HepG2 (cell line): ENCODE measurements around the gene CNPY4. TPM values are rescaled to one million over a fixed set of nuclear protein-coding genes. Genes with fewer than 3 reads are reported as not detected.

Source experiments
- ATAC-seq: fragments of 200-7000 bp; cut with Tn5 transposase; 3 replicates; pipeline ENCODE4 v1.9.1; 2020; ENCODE audit warnings: mild to moderate bottlenecking, moderate library complexity
- BruUV-seq: library from RNA; stranded (reverse); fragments of 400-500 nt; replicated peaks from 2 replicates; lab custom pipeline; 2021; lab: Mats Ljungman, UMichigan
- CTCF ChIA-PET: fragments of 300-600 bp; formaldehyde crosslinking; extraction: SDS; loops from one replicate; lab custom pipeline; 2021; ENCODE audit warnings: low total read pairs, inconsistent platforms, low intra/inter-chr PET ratio; lab: Yijun Ruan, JAX
- POLR2A ChIA-PET: fragments of 350-600 bp; sonication (Branson Sonifier 250); formaldehyde crosslinking; loops from one replicate; lab custom pipeline; 2020; ENCODE audit warnings: antibody characterized with exemption, inconsistent platforms; lab: Yijun Ruan, JAX
- DNase-seq: peaks from one replicate; pipeline ENCODE4 v3.0.0-alpha.2; 2015; ENCODE audit warnings: low spot score
- FAIRE-seq: peaks from 3 replicates; lab custom pipeline; 2011; peaks lifted over from hg19 to GRCh38; lab: Jason Lieb, UNC
- H2AFZ ChIP-seq: one replicate; pipeline ENCODE4 v1.6.1; 2011; ENCODE audit warnings: low read length, inconsistent platforms
- H3K27ac ChIP-seq: fragments of 300-600 bp; 3 replicates; pipeline ENCODE4 v1.8.0; 2011; ENCODE audit warnings: mixed run types, mild to moderate bottlenecking, mixed read lengths, low read length, inconsistent platforms; ENCODE audit not compliant: insufficient read depth; ENCODE audit errors: extremely low read length
- H3K27me3 ChIP-seq, 2 experiments: fragments of 200-600 bp in 1 of 2; 2 replicates in 1 of 2; 3 replicates in 1 of 2; pipeline versions ENCODE4 v1.6.0 to v1.8.0; 2011; ENCODE audit warnings: low read length in 2 of 2, mild to moderate bottlenecking in 2 of 2, moderate library complexity in 2 of 2, inconsistent platforms in 1 of 2; ENCODE audit not compliant: insufficient read depth in 2 of 2, control insufficient read depth in 1 of 2
- H3K36me3 ChIP-seq, 2 experiments: fragments of 200-600 bp in 1 of 2; replicated peaks in 1 of 2; 2 replicates in 1 of 2; 3 replicates in 1 of 2; pipeline versions ENCODE4 v1.5.1 to v1.8.0; 2011; ENCODE audit warnings: low read length in 2 of 2, inconsistent platforms in 1 of 2; ENCODE audit not compliant: insufficient read depth in 2 of 2, control insufficient read depth in 1 of 2
- H3K4me1 ChIP-seq: 2 replicates; pipeline ENCODE4 v1.5.1; 2012; ENCODE audit warnings: low read length, inconsistent platforms; ENCODE audit not compliant: insufficient read depth
- H3K4me2 ChIP-seq: 2 replicates; pipeline ENCODE4 v1.6.0; 2011; ENCODE audit warnings: low read depth, low read length, inconsistent platforms
- H3K4me3 ChIP-seq, 3 experiments: fragments of 200-600 bp in 1 of 3; sonication (generic), shearing (Covaris generic) in 1 of 3; replicated peaks in 1 of 3; 2 replicates each; pipeline ENCODE4 v1.5.1; 2011 to 2016; ENCODE audit warnings: low read length in 3 of 3, inconsistent platforms in 2 of 3, low read depth in 2 of 3, mild to moderate bottlenecking in 2 of 3, control low read depth in 1 of 3, mixed read lengths in 1 of 3; ENCODE audit not compliant: insufficient read depth in 1 of 3
- H3K79me2 ChIP-seq: one replicate; pipeline ENCODE4 v1.6.1; 2011; ENCODE audit warnings: low read length, inconsistent platforms; ENCODE audit not compliant: insufficient read depth
- H3K9ac ChIP-seq: 2 replicates; pipeline ENCODE4 v1.6.0; 2011; ENCODE audit warnings: mild to moderate bottlenecking, low read depth, low read length, inconsistent platforms; ENCODE audit not compliant: insufficient read depth
- H3K9me3 ChIP-seq: 2 replicates; pipeline ENCODE4 v1.5.1; 2012; ENCODE audit warnings: mild to moderate bottlenecking, low read length
- H4K20me1 ChIP-seq: 2 replicates; pipeline ENCODE4 v1.6.0; 2011; ENCODE audit warnings: inconsistent platforms, mild to moderate bottlenecking, low read length, moderate library complexity; ENCODE audit not compliant: insufficient read depth
- GRHL1 ChIP-seq: sonication (generic); formaldehyde crosslinking; conservative IDR thresholded peaks from 2 replicates; pipeline ENCODE4 v1.8.0; 2022; ENCODE audit warnings: missing genetic modification reagents
- RBFOX2 ChIP-seq: fragments of 200-400 bp; formaldehyde crosslinking; IDR thresholded peaks from 2 replicates; pipeline ENCODE4 v1.6.1; 2017; ENCODE audit warnings: low read depth, mild to moderate bottlenecking, low read length
- ZBTB8A ChIP-seq: sonication (generic); formaldehyde crosslinking; IDR thresholded peaks from 2 replicates; pipeline ENCODE4 v1.4.0; 2020; ENCODE audit warnings: mild to moderate bottlenecking, low read depth, missing genetic modification reagents, borderline replicate concordance
- ZNF460 ChIP-seq: sonication (generic); formaldehyde crosslinking; IDR thresholded peaks from 2 replicates; pipeline ENCODE4 v1.5.1; 2020; ENCODE audit warnings: missing genetic modification reagents, mild to moderate bottlenecking, borderline replicate concordance
- ZNF572 ChIP-seq: sonication (generic); formaldehyde crosslinking; IDR thresholded peaks from 2 replicates; pipeline ENCODE4 v1.5.1; 2020; ENCODE audit warnings: mild to moderate bottlenecking, missing genetic modification reagents
- ZNF761 ChIP-seq: sonication (generic); formaldehyde crosslinking; conservative IDR thresholded peaks from 2 replicates; pipeline ENCODE4 v1.4.0; 2020; ENCODE audit warnings: mild to moderate bottlenecking, missing genetic modification reagents
- WGBS: methylation state at CpG from one replicate; pipeline ENCODE4 v1.1.6; 2017; ENCODE audit warnings: low lambda C conversion rate; 5-methylcytosine and 5-hydroxymethylcytosine counted together
- in situ Hi-C: cut with HindIII; loops from 2 replicates; pipeline ENCODE4 v1.10.0; 2017; ENCODE audit warnings: low pct_unique_long_range_greater_than_20kb; ENCODE audit not compliant: extremely low pct_ligation_motif_present
- intact Hi-C: fragments of 100-400 bp; cut with micrococcal nuclease; formaldehyde crosslinking; loops from one replicate; pipeline ENCODE4 v1.10.0; 2022; ENCODE audit not compliant: unreplicated experiment
- polyA plus RNA-seq, 8 experiments: library from polyadenylated mRNA; depleted of rRNA in 3 of 8; stranded (reverse) in 7 of 8; unstranded in 1 of 8; fragments of >200 nt; fragmentation: Illumina TruSeq in 4 of 8; extraction: Trizol in 4 of 8; gene quantifications; 2 replicates each; pipeline versions ENCODE4 v1.2.1 to v1.2.3, GENCODE V29; 2011 to 2016; ENCODE audit warnings: low read depth in 4 of 8, missing spikeins in 1 of 8, mixed read lengths in 1 of 8; ENCODE audit not compliant: insufficient read depth in 1 of 8
- total RNA-seq, 5 experiments: library from RNA; depleted of rRNA; stranded (reverse); fragments of >200 nt; fragmentation: Illumina TruSeq; extraction: Trizol; gene quantifications; 2 replicates each; pipeline ENCODE4 v1.2.3, GENCODE V29; 2016; ENCODE audit warnings: low read depth in 1 of 5

CNPY4 gene
- total and polyA plus RNA-seq, 2 of the 13 experiments (the other 11 are each of a cell fraction or from before 2014, with no cell fraction given): 6.2 to 12.7 TPM

GRCh38 chr7:100105534-100105933, 13.9 kb upstream of the CNPY4 start (continued):
- TF ChIP-seq GRHL1 (CRISPR knock-in tag): no peak

- H2AFZ ChIP-seq: no peak overlapping the region
- no peak overlapping the region for H3K27ac ChIP-seq
- H3K4me2 ChIP-seq: no peak overlapping the region
- intact Hi-C loops (no loop called here), in situ Hi-C loops (no loop called here)
- ATAC-seq (no peak), FAIRE-seq (no peak), DNase-seq (no peak)
- peaks cover 10 to 25% of the 10 kb centered on the region in 2 experiments; a peak in 4 of 5 replicates for H3K36me3 ChIP-seq
- CTCF ChIA-PET: no interaction called here
- H3K9ac ChIP-seq: no peak overlapping the region
- no TSS peak for BruUV-seq
- POLR2A ChIA-PET: no interaction called here
- H3K4me1 ChIP-seq: peaks cover 13% of the 10 kb centered on the region; the same call in 1 of the 2 replicates
- TF ChIP-seq RBFOX2 (0 out of 2 replicates have a peak, but pooled peaks have one; percentile 18), ZNF761 (CRISPR knock-in tag) (no peak), ZNF460 (no peak), ZBTB8A (CRISPR knock-in tag) (no peak), ZNF572 (CRISPR knock-in tag) (no peak)
- 94% methylated on average over 17 of the region's 17 CpGs for WGBS
- no peaks in the 10 kb centered on the region for H4K20me1 ChIP-seq
- H3K4me3 ChIP-seq: no peak overlapping the region
- no peaks in the 10 kb centered on the region for H3K79me2 ChIP-seq
- no peaks in the 10 kb centered on the region for H3K27me3 ChIP-seq
- H3K9me3 ChIP-seq: no peaks in the 10 kb centered on the region
Measured at GRCh38 chr7:100106633-100107032, 12.8 kb upstream of the CNPY4 start.
